ENCODE results near the gene HSD11B2. TPM values are rescaled to one million over a fixed set of nuclear protein-coding genes. Genes with fewer than 3 reads are reported as not detected.

HSD11B2 gene
- total and polyA plus RNA-seq, 10 of the 15 experiments (the other 5 are each of a cell fraction or from before 2014, with no cell fraction given), result 0.09 to 0.34 (median 0.21) TPM; not detected in 2

DNA sequence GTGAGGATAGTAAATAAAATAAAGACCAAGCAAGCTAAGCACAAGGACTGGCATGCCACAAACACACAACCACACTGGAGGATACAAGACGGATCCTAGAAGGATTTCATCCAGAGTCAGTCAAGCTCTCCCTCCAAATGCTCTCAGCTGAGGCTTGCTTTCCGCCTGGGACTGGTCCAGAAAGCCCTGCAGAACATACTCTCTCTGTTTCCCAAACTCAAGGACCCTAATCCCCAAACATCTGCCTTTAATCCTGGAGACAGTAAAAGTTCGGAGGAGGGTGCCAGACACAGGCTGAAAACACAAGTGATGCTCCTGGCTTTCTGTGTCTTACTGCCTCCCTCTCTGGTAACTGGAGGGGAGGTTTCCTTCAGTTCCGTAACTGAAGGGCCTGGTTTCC lies 5.3 kb upstream of the HSD11B2 start:
- H3K27ac ChIP-seq (ENCODE audit: control insufficient read depth, insufficient read depth), result no peak overlapping the region
- H3K27me3 ChIP-seq (replicated peaks in 1 of 2; ENCODE audit: control insufficient read depth in 2 of 2, insufficient read depth in 2 of 2, low read length in 1 of 2), result peaks cover 11 to 12% of the 10 kb centered on the region in 2 experiments
- FAIRE-seq, result no peak
- no peak overlapping the region for H3K4me2 ChIP-seq (ENCODE audit: control insufficient read depth, insufficient read depth)
- in situ Hi-C loops (cut with MboI), result no loop called here
- BruUV-seq (replicated peaks), result no TSS peak
- POLR2A ChIA-PET, result interaction anchor here (0.6 kb wide), 1 partner anchor 253 kb away, joined by 4 read pairs; no protein-coding TSS in a partner anchor
- intact Hi-C loops (cut with micrococcal nuclease; ENCODE audit: unreplicated experiment), result no loop called here
- SMC1A ChIA-PET (ENCODE audit: uncharacterized antibody, unreplicated experiment), result interaction anchor here (1.2 to 2.2 kb wide), 2 partner anchors 9 to 43 kb away, joined by 3 to 5 read pairs; partner anchors contain the start of gene ZDHHC1
- H3K4me3 ChIP-seq, result no peak overlapping the region
- 28% methylated on average over 4 of the region's 4 CpGs for WGBS (ENCODE audit: insufficient coverage, insufficient replicate concordance, low lambda C conversion rate, missing lambda C conversion rate)
- CTCF ChIA-PET, result interaction anchor here (1.1 to 5.6 kb wide), 4 partner anchors 9 to 79 kb away, joined by 3 to 84 read pairs (median 12); partner anchors contain the start of genes ATP6V0D1 and ZDHHC1
- TF ChIP-seq SMARCA5 (IDR thresholded peaks at IDR 0.05) (no peak), MXI1 (IDR thresholded peaks at IDR 0.05; ENCODE audit: low read depth, low read length) (no peak)
- H3K36me3 ChIP-seq (ENCODE audit: control insufficient read depth in 2 of 2, insufficient read depth in 2 of 2, low read length in 1 of 2), result no peaks in the 10 kb centered on the region
- H3K4me1 ChIP-seq (ENCODE audit: control insufficient read depth, insufficient read depth, low read length), result no peaks in the 10 kb centered on the region
- RAD21 ChIA-PET (ENCODE audit: unreplicated experiment), result interaction anchor here (1.0 kb wide), 1 partner anchor 165 kb away, joined by 3 read pairs; no protein-coding TSS in a partner anchor
- no peaks in the 10 kb centered on the region for H4K20me1 ChIP-seq (ENCODE audit: control insufficient read depth, insufficient read depth)
- no peaks in the 10 kb centered on the region for H3K9me3 ChIP-seq (replicated peaks; ENCODE audit: control insufficient read depth, insufficient read depth, low read length)
- H3K79me2 ChIP-seq (ENCODE audit: control insufficient read depth, insufficient read depth, low read length), result no peaks in the 10 kb centered on the region
- no peak for DNase-seq (ENCODE audit: low read depth, low spot score)
- no peak overlapping the region for H3K9ac ChIP-seq (ENCODE audit: control insufficient read depth, insufficient read depth, low read length)
- no peak overlapping the region for H2AFZ ChIP-seq (ENCODE audit: control insufficient read depth, low read depth, low read length)
- ATAC-seq, result no peak

- in situ Hi-C loops (cut with MboI) (no loop called here), intact Hi-C loops (cut with micrococcal nuclease; ENCODE audit: unreplicated experiment) (no loop called here)
- CTCF ChIA-PET, result interaction anchor here (1.1 to 5.6 kb wide), 6 partner anchors 9 to 88 kb away, joined by 3 to 84 read pairs (median 12); partner anchors contain the start of genes ATP6V0D1 and ZDHHC1
- POLR2A ChIA-PET, result interaction anchor here (0.6 kb wide), 1 partner anchor 151 kb away, joined by 3 read pairs; no protein-coding TSS in a partner anchor
- Histone ChIP-seq H3K4me1 (ENCODE audit: control insufficient read depth, insufficient read depth, low read length) (no peaks in the 10 kb centered on the region), H3K9me3 (replicated peaks; ENCODE audit: control insufficient read depth, insufficient read depth, low read length) (no peaks in the 10 kb centered on the region), H2AFZ (ENCODE audit: control insufficient read depth, low read depth, low read length) (no peak overlapping the region), H3K27ac (ENCODE audit: control insufficient read depth, insufficient read depth) (no peak overlapping the region), H3K27me3 (replicated peaks in 1 of 2; ENCODE audit: control insufficient read depth in 2 of 2, insufficient read depth in 2 of 2, low read length in 1 of 2) (peaks cover 11 to 12% of the 10 kb centered on the region in 2 experiments), H3K4me2 (ENCODE audit: control insufficient read depth, insufficient read depth) (no peak overlapping the region), H3K36me3 (ENCODE audit: control insufficient read depth in 2 of 2, insufficient read depth in 2 of 2, low read length in 1 of 2) (no peaks in the 10 kb centered on the region), H3K4me3 (no peak overlapping the region), H3K9ac (ENCODE audit: control insufficient read depth, insufficient read depth, low read length) (no peak overlapping the region), H4K20me1 (ENCODE audit: control insufficient read depth, insufficient read depth) (no peaks in the 10 kb centered on the region), H3K79me2 (ENCODE audit: control insufficient read depth, insufficient read depth, low read length) (no peaks in the 10 kb centered on the region)
- DNase-seq (ENCODE audit: low read depth, low spot score) (no peak), ATAC-seq (no peak), FAIRE-seq (no peak)
- RAD21 ChIA-PET (ENCODE audit: unreplicated experiment), result interaction anchor here (1.0 to 3.1 kb wide), 3 partner anchors 22 to 165 kb away, joined by 3 to 31 read pairs (median 4); no protein-coding TSS in a partner anchor
- no TSS peak for BruUV-seq (replicated peaks)
- SMC1A ChIA-PET (ENCODE audit: uncharacterized antibody, unreplicated experiment), result interaction anchor here (1.1 to 2.2 kb wide), 3 partner anchors 9 to 50 kb away, joined by 3 to 5 read pairs (median 3); partner anchors contain the start of gene ZDHHC1
- 41% methylated on average over 7 of the region's 7 CpGs for WGBS (ENCODE audit: insufficient coverage, insufficient replicate concordance, low lambda C conversion rate, missing lambda C conversion rate)
- TF ChIP-seq, protein P1, sequence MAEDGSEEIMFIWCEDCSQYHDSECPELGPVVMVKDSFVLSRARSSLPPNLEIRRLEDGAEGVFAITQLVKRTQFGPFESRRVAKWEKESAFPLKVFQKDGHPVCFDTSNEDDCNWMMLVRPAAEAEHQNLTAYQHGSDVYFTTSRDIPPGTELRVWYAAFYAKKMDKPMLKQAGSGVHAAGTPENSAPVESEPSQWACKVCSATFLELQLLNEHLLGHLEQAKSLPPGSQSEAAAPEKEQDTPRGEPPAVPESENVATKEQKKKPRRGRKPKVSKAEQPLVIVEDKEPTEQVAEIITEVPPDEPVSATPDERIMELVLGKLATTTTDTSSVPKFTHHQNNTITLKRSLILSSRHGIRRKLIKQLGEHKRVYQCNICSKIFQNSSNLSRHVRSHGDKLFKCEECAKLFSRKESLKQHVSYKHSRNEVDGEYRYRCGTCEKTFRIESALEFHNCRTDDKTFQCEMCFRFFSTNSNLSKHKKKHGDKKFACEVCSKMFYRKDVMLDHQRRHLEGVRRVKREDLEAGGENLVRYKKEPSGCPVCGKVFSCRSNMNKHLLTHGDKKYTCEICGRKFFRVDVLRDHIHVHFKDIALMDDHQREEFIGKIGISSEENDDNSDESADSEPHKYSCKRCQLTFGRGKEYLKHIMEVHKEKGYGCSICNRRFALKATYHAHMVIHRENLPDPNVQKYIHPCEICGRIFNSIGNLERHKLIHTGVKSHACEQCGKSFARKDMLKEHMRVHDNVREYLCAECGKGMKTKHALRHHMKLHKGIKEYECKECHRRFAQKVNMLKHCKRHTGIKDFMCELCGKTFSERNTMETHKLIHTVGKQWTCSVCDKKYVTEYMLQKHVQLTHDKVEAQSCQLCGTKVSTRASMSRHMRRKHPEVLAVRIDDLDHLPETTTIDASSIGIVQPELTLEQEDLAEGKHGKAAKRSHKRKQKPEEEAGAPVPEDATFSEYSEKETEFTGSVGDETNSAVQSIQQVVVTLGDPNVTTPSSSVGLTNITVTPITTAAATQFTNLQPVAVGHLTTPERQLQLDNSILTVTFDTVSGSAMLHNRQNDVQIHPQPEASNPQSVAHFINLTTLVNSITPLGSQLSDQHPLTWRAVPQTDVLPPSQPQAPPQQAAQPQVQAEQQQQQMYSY (CRISPR knock-in tag; IDR thresholded peaks at IDR 0.05), result no peak
- TF ChIP-seq NR2C2 (IDR thresholded peaks at IDR 0.05; ENCODE audit: borderline replicate concordance, control insufficient read depth, insufficient read length, low read depth) (no peak), CHD2 (IDR thresholded peaks at IDR 0.05; ENCODE audit: borderline replicate concordance, low read depth, low read length) (no peak), BCL11A (IDR thresholded peaks at IDR 0.05; ENCODE audit: low read depth, low read length) (no peak), RCOR1 (conservative IDR thresholded peaks at IDR 0.05; ENCODE audit: low read depth, low read length) (no peak), MTA2 (IDR thresholded peaks at IDR 0.05; ENCODE audit: low read depth) (no peak), CBX3 (IDR thresholded peaks at IDR 0.05; ENCODE audit: borderline replicate concordance, low read depth) (no peak)
- TF ChIP-seq, protein P2, sequence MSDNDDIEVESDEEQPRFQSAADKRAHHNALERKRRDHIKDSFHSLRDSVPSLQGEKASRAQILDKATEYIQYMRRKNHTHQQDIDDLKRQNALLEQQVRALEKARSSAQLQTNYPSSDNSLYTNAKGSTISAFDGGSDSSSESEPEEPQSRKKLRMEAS (IDR thresholded peaks at IDR 0.05; ENCODE audit: low read depth, low read length), result no peak
- TF ChIP-seq, protein P3, sequence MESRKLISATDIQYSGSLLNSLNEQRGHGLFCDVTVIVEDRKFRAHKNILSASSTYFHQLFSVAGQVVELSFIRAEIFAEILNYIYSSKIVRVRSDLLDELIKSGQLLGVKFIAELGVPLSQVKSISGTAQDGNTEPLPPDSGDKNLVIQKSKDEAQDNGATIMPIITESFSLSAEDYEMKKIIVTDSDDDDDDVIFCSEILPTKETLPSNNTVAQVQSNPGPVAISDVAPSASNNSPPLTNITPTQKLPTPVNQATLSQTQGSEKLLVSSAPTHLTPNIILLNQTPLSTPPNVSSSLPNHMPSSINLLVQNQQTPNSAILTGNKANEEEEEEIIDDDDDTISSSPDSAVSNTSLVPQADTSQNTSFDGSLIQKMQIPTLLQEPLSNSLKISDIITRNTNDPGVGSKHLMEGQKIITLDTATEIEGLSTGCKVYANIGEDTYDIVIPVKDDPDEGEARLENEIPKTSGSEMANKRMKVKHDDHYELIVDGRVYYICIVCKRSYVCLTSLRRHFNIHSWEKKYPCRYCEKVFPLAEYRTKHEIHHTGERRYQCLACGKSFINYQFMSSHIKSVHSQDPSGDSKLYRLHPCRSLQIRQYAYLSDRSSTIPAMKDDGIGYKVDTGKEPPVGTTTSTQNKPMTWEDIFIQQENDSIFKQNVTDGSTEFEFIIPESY (IDR thresholded peaks at IDR 0.05), result no peak
Measured at GRCh38 chr16:67426022-67426421, 4.9 kb upstream of the HSD11B2 start.
